Activated naive CD8-positive, alpha-beta T cell treated with anti-CD3 and anti-CD28 coated beads, Interleukin-2, amount 50 U/mL, for 16 hours (primary cell): ENCODE results near the gene CIPC.

ENCODE experiments used
- DNase-seq: peaks from one replicate; pipeline ENCODE4 v3.0.0-alpha.2; 2020; ENCODE audit warnings: low read depth, low spot score

The CIPC gene, protein sequence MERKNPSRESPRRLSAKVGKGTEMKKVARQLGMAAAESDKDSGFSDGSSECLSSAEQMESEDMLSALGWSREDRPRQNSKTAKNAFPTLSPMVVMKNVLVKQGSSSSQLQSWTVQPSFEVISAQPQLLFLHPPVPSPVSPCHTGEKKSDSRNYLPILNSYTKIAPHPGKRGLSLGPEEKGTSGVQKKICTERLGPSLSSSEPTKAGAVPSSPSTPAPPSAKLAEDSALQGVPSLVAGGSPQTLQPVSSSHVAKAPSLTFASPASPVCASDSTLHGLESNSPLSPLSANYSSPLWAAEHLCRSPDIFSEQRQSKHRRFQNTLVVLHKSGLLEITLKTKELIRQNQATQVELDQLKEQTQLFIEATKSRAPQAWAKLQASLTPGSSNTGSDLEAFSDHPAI

GRCh38 chr14:77097700-77098528 is at the start of gene CIPC:
Gene CIPC, plus strand, starts transcription at chr14:77098258. Its CDS starts 7,451 bp downstream, at chr14:77105709.
- DNase-seq, result peak; percentile 99

DNA sequence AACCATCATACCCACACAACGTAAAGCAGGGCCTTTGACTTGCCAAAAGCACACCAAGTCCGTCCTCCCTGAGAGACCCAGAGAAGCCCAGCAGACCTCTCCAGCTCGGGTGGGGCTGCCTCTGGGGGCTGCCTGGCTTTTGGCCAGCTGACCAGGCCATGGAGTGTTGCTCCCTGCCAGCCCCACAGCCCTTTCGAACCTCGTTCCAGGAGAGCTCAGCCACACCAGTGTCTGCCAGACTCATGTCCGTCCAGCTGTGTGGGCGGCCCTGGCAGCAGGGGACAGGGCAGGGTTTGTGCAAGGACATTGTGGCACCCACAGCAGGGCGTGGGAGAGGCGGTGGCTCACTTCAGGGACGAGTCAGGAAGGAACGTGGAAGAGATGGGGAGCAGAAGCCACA is 46.9 kb upstream of the CIPC start:
- DNase-seq, result no peak

- no peak for DNase-seq
Observed at GRCh38 chr14:77052281-77053044, 45.6 kb upstream of the CIPC start.

DNA sequence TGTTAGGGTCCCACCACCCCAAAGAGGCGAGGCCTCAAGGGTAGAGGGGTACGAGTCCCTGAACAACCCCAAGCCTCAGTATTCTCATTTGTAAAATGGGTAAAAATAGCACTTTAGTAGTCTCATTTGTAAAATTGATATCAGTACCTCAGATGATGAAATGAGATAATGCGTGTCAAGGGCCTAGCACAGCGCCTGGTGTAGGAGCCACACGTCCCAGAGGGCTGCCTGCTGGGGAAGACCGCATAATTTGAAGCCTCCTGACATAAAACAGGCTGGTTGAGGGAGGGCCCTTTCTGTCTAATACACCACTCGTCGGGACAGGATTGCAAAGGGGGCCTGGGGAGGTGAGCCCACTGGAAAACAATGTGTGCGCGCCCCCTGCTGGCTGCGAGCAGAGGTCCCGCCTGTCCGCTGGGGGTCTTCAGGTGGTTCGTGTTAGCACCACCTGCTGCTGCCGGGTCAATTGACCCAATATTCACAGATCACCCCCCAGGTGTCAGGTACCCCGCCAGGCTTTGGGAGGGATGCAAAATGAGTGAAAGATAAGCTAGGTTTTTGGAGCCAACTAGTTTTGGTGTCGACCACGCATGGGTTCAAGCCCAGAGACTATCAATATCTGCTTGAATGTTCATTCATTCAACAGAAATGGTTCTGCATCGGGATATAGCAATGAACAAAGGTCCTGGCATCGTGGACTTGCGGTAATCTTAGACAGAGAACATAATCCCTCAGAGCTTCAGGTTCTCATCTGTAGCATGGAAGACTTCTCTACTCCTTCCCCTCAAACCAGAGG is 44.8 kb upstream of the CIPC start:
- DNase-seq, result peak; percentile 68

- DNase-seq, result no peak
Observed at GRCh38 chr14:77055306-77055705, 42.8 kb upstream of the CIPC start.

- no peak for DNase-seq
Observed at GRCh38 chr14:77055981-77056380, 42.1 kb upstream of the CIPC start.

GRCh38 chr14:77058117-77058516 is 39.9 kb upstream of the CIPC start:
- no peak for DNase-seq

- no peak for DNase-seq
Observed at GRCh38 chr14:77058785-77059184, 39.3 kb upstream of the CIPC start.

GRCh38 chr14:77059276-77059915 is 38.7 kb upstream of the CIPC start:
- no peak for DNase-seq

GRCh38 chr14:77061630-77062257 is 36.3 kb upstream of the CIPC start:
- no peak for DNase-seq

GRCh38 chr14:77062261-77062660 is 35.8 kb upstream of the CIPC start:
- no peak for DNase-seq

- no peak for DNase-seq
Observed at GRCh38 chr14:77063571-77064171, 34.4 kb upstream of the CIPC start.

DNA sequence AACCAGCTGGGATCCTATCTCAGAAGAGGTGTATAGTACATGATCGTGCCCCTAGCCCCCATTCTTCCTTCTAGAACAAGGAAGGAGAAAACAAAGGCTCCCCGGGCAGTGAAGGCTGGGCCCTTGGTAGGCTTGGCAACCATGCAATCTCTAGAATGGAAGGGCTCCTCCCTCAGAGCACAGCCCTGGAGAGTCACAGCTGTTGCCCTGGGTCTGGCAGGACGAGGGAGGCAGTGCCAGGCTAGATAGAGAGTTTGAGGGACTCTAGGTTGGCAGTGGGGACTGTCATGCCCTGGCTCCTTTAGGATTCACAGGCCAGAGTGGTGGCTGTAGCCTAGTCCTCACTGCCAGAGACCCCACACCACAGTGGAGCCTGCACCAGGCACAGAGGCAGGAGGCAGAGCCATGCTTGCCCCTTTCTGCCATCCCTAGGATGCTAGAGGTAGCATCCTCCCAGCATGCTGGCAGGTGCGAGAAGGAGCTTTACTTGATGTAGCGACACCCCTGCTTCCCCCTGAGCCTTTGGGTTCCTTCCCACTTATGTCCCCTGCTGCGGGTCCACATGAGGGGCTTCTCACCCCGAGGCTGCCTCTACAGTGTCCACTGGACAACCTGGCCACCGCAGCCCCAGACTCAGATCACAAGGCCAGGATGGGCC is 33.4 kb upstream of the CIPC start:
- DNase-seq, result no peak

DNA sequence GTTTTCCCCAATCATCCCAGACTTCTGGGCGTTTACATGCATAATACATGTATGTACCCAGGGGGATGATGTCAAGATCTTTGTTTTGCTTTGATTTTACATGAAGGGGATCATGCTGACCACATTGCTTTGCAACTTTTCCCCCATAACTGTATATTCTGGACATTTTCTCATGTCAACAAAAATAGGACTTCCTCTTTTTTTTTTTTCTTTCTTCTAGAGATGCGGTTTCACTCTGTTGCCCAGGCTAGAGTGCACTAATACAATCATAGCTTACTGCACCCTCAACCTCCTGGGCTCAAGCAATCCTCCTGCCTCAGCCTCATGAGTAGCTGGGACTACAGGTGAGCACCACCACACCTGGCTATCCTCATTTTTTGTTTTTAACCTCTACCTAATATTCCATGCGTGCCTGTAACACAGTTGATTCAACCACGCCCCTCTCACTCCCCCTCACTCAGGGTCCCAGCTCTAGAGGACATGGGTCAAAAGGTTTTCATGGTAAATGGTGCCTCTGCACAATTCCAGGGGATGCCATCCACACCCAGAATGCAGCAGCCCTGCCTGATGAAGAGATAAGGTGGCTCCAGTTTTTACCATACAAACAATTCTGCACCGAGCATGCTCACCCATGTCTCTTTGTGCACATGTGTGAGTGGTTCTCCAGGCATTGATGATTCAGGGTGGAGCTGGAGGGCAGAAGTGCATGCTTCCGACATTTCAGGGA is 32.0 kb upstream of the CIPC start:
- DNase-seq, result no peak

- DNase-seq, result no peak
Observed at GRCh38 chr14:77066578-77067172, 31.4 kb upstream of the CIPC start.

- no peak for DNase-seq
Observed at GRCh38 chr14:77067632-77068516, 30.2 kb upstream of the CIPC start.

DNA sequence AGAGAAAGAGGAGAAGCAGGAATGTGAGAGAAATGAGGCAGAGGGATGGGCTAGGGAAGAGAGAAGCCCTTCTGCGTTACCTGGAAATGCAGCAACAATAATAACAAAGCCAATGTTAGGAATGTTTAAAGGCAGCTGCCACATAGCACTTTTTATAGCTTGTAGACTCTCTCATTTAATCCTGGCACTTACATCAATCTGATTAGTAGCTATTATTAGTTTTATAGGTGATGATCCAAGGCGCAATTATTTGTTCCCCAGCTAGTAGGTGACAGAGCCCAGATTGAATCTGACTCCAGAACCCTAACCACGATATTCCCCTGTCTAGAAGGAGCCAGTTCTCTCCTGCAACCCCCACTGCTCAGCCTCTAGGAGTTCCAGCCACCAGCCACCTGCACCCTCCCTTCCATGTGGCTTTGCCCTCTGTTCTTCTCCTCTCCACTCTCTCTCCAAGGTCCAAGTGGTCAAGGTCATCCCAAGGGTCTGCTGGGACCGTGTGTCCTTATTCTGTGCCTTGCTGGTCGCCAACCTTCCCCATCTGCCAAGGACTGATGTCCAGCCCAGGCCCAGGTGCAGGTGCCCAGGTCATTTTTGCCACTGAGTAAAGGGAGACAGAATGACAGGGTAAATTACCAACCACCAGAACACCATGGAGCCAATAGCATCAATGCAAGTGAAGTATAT is 29.4 kb upstream of the CIPC start:
- DNase-seq, result no peak
